Measurements from ENCODE around the gene CYTH2. TPM values are rescaled to one million over a fixed set of nuclear protein-coding genes. Genes with fewer than 3 reads are reported as not detected.

CYTH2 gene
- total and polyA plus RNA-seq, 9 of the 15 experiments (the other 6 are each of a cell fraction or from before 2014, with no cell fraction given) = 1.8 to 45.2 (median 23.8) TPM

DNA sequence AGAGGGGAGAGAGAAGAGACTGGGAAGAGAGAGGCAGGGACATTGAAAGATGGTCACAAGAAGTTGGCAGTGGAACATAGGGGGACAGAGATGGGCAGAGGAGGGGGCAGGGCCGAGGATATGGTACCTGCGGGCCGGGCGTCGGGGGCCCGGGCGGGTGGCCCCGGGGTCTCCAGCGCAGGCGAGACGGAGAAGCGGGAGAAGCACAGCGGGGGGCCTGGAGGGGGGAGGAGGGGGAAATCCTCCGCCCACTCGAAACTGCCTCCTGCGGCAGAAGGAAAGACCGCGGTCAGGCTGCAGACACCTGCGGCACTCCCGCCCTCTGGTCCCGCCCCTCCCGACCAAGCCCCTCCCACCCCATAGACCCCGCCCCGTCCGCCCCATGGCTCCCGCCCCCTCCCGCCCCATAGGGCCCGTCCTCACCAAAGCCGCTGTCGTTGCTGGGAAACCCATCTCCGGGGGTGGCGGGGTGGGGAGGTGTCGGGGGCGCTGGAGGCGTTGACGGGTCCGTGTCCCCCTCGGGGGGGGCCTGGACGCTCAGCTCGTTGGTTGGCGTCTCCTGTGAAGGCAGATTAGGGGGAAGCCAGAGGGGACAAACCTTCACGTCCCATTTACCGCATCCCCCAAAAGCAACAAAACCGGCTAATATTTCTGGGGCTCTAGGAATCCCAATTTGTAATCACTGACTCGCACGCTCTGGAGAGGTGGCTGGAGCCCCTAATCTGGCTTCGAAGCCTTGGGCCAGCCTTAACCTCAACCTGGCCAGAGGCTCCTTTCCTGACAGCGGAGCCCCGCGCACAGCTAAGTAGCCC, 22.0 kb downstream of the CYTH2 start (continued):
- TF ChIP-seq PCBP1 (IDR thresholded peaks at IDR 0.05; ENCODE audit: low read depth, low read length, poor library complexity, severe bottlenecking) = peak; percentile 25
- 0 out of 2 replicates have a peak, but pooled peaks have one; percentile 32 for TF ChIP-seq MYNN (IDR thresholded peaks at IDR 0.05)
- no peak for TF ChIP-seq MYNN (CRISPR knock-in tag; IDR thresholded peaks at IDR 0.05)

DNA sequence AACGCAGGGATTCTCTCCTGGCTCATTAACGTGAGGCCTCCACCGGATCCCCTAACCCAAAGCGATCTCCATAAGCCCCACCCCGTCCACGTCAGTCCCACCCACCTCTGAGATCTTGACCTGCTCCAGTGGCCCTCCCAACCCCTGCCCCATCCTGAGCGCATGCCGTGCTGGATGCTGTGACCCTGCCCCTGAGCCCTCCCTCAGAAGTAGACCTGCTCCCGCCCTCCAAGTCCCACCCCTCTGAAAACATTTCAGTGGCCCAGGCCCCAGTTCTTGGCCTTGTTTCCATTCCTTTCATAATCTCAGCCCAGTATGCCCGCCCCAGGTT, 22.6 kb downstream of the CYTH2 start:
- H4K20me1 ChIP-seq (replicated peaks; ENCODE audit: control insufficient read depth, insufficient read depth, low read length) = 0 out of 2 replicates have a peak, but pooled peaks cover 4% of the 10 kb centered on the region
- peaks cover 34 to 57% of the 10 kb centered on the region in 2 experiments for H3K4me1 ChIP-seq (replicated peaks in 1 of 2; ENCODE audit: control insufficient read depth in 2 of 2, insufficient read depth in 2 of 2, low read length in 2 of 2)
- WGBS (ENCODE audit: insufficient coverage, low coverage, missing lambda C conversion rate) = 41% methylated on average over 5 of the region's 10 CpGs
- peaks cover 6% of the 10 kb centered on the region; the same call in 2 of the 3 replicates for H3K79me2 ChIP-seq (ENCODE audit: control insufficient read depth, insufficient read depth, low read length)
- no peaks in the 10 kb centered on the region for H3K9me1 ChIP-seq (ENCODE audit: control insufficient read depth, insufficient read depth, low read length)
- H3K9me3 ChIP-seq (replicated peaks; ENCODE audit: control insufficient read depth, insufficient read depth, low read depth, low read length) = no peaks in the 10 kb centered on the region
- H3K4me3 ChIP-seq = no peak overlapping the region
- intact Hi-C loops (cut with micrococcal nuclease) = loop anchor here (10.0 kb wide), 1 partner anchor 97 kb away; the partner anchor contains the start of genes GRIN2D and KDELR1
- no peak for TF ChIP-seq ZBTB9 (CRISPR knock-in tag; IDR thresholded peaks at IDR 0.05)
- peak; percentile 36; the same call in 1 of the 2 replicates for TF ChIP-seq POLR2G (IDR thresholded peaks at IDR 0.05; ENCODE audit: low read depth, low read length)
- H3K27ac ChIP-seq (ENCODE audit: extremely low read depth, low read depth, low read length) = peak overlapping the region; percentile 31; the same call in 1 of the 3 replicates
- no peak overlapping the region for H2AFZ ChIP-seq (ENCODE audit: low read depth, low read length)
- peak overlapping the region; percentile 48 for H3K4me2 ChIP-seq (ENCODE audit: insufficient read depth, low read length)
- H3K27me3 ChIP-seq (ENCODE audit: control insufficient read depth in 2 of 2, insufficient read depth in 2 of 2, low read length in 2 of 2) = no peaks in the 10 kb centered on the region
- peak overlapping the region; percentile 59 to 74 for H3K9ac ChIP-seq (ENCODE audit: insufficient read depth in 1 of 2, low read depth in 2 of 2, low read length in 2 of 2)
- FAIRE-seq (no peak), ATAC-seq (no peak), DNase-seq (ENCODE audit: extremely low read depth in 1 of 4, low spot score in 3 of 4) (peak in 1 of 4 experiments; percentile 52)
- BruUV-seq (replicated peaks) = no TSS peak
- POLR2A ChIA-PET = interaction anchor here (0.9 to 1.6 kb wide), 3 partner anchors 10 to 15 kb away, joined by 3 to 7 read pairs (median 5); no protein-coding TSS in a partner anchor
- CTCF ChIA-PET (ENCODE audit: low intra/inter-chr PET ratio) = no interaction called here
- in situ Hi-C loops (cut with MboI) = no loop called here
- H3K36me3 ChIP-seq (ENCODE audit: control insufficient read depth, insufficient read depth, low read length) = peaks cover 2% of the 10 kb centered on the region; the same call in 1 of the 3 replicates

All from K562 (cell line).